Myometrial cell (primary cell): Measurements from ENCODE around the gene CHIC2. TPM values are rescaled to one million over a fixed set of nuclear protein-coding genes. Genes with fewer than 3 reads are reported as not detected.

Source experiments
- total RNA-seq: library from RNA; depleted of rRNA; stranded (reverse); fragments of >200 nt; gene quantifications from 2 replicates; pipeline ENCODE4 v1.2.3, GENCODE V29; 2015

Gene CHIC2
- 23.9 and 35.4 TPM in 2 replicates for total RNA-seq

DNA sequence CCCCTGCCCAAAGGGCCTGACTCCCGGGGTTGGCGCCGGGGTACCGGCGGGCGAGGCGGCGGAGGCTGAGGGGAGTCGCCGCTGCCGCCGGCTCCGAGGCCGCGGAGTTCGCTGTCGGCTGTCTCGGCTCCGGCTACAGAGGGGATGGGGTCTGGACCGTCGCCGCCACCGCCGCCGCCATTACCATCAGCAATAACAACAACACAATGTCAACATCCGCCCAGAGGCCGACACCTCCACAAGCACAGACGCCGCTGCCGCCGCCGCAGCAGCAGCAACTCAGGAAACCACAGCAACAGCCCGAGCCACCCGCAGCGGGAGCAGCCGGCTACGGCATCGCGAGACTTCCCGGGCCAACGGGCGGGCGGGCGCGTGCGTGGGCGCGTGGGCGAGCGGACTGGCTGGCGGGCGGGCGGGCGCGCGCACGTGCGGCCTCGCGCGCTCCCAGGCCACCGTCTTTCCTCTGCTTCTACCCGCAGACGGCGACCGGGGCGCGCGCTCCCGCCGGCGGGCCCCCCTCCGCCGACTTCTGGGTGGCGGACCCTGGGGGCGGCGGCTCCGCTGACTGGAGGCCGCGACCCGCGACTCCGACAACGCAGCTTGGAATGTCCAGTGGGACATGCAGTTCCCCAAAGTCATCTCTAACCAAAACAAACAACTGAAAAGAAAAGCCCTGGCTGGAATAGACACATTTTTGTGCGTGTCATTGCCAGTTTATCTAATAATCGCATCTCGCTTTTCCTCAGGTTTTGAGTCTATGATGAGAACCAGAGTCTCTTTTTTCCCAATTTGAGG, at the start of gene CHIC2:
CHIC2 (minus strand) TSS at position 289 of the 795 bp plus-strand sequence. CDS start 305 bp downstream, outside the sequence.

DNA sequence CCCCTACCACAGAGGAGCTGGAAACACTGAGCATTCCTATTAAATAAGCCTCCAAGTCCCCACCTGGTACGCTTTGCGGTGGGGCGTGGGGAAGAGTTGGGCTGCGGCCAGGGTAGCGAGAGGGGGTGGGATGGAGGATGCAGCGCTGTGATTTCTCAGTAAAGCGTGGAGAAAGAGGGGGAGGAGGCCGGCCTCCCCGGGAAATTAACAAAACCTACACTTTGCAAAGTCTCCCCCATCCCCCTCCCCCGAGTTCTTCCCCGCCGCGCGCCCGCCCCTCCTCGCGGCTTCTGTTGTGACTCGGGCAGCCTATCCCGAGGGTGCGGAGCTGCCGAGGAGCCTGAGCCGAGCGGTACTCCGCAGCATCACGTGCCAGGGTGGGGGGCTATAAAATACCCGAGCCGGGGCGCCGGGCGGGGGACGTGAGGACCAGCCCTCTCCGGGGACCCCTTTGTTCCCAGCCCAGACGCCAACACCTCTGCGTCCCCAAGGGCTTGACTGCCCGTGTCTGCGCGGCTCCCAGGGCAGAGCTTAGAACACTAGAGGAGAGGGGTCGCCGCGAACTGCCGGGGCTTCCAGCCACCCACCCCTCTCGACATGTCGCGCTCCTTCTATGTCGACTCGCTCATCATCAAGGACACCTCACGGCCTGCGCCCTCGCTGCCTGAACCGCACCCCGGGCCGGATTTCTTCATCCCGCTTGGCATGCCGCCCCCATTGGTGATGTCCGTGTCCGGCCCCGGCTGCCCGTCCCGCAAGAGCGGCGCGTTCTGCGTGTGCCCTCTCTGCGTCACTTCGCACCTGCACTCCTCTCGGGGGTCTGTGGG, 35.6 kb upstream of the CHIC2 start, which contains the start of gene GSX2:
GSX2 (plus strand) TSS at position 416 of the 827 bp plus-strand sequence; CDS start at position 598, 182 bp downstream.

Other genes with a start within 250 kb of the CHIC2 start
- not detected in 2 replicates for gene GSX2, start 35.6 kb upstream of the CHIC2 start, total RNA-seq
- 63.1 and 101 TPM in 2 replicates for gene PDGFRA, start 164.7 kb upstream of the CHIC2 start, total RNA-seq